Cerebellar cortex (tissue), 1 donor: ENCODE measurements around the gene SOCS4.
A peak's percentile ranks its signal among the peaks of the same experiment; 100 is the strongest.
"Not testable (repeated sequence)": the region's sequence is repeated elsewhere in the genome, so short reads cannot be mapped to it uniquely, and the experiment has no call there.

ENCODE experiments used
- DNase-seq: peaks from one replicate; pipeline ENCODE4 v3.0.0-alpha.2; 2015; ENCODE audit warnings: low spot score

The SOCS4 gene

GRCh38 chr14:55051423-55052268 lies 24.6 kb downstream of the SOCS4 start, which contains the start of gene MAPK1IP1L:
MAPK1IP1L (plus strand) TSS chr14:55051647; CDS start chr14:55061684, 10,037 bp downstream.
- DNase-seq: peak; percentile 84

GRCh38 chr14:55052269-55052930 lies 25.4 kb downstream of the SOCS4 start:
- DNase-seq: peak; percentile 50

- DNase-seq: no peak
These were observed 26.0 kb downstream of the SOCS4 start for GRCh38 chr14:55053018-55053417.

GRCh38 chr14:55053500-55053899 lies 26.5 kb downstream of the SOCS4 start:
- no peak for DNase-seq

- no peak for DNase-seq
These were observed 27.1 kb downstream of the SOCS4 start for GRCh38 chr14:55054098-55054497.

GRCh38 chr14:55057919-55058318 lies 30.9 kb downstream of the SOCS4 start:
- peak; percentile 35 for DNase-seq

GRCh38 chr14:55059333-55059732 lies 32.3 kb downstream of the SOCS4 start:
- no peak for DNase-seq

- peak; percentile 86 for DNase-seq
These were observed 35.7 kb downstream of the SOCS4 start for GRCh38 chr14:55062517-55063351.

- not testable (repeated sequence) for DNase-seq
These were observed 37.9 kb downstream of the SOCS4 start for GRCh38 chr14:55064896-55065295.

GRCh38 chr14:55065411-55065810 lies 38.4 kb downstream of the SOCS4 start:
- DNase-seq: no peak

GRCh38 chr14:55066223-55066622 lies 39.2 kb downstream of the SOCS4 start:
- no peak for DNase-seq

GRCh38 chr14:55070981-55071411 lies 44.0 kb downstream of the SOCS4 start:
- DNase-seq: no peak

- DNase-seq: peak; percentile 79
These were observed 45.0 kb downstream of the SOCS4 start for GRCh38 chr14:55071870-55072640.

- no peak for DNase-seq
These were observed 46.8 kb downstream of the SOCS4 start for GRCh38 chr14:55073856-55074255.

- no peak for DNase-seq
These were observed 47.6 kb downstream of the SOCS4 start for GRCh38 chr14:55074662-55075061.

- DNase-seq: no peak
These were observed 48.7 kb downstream of the SOCS4 start for GRCh38 chr14:55075628-55076175.

GRCh38 chr14:55077170-55078151 lies 50.4 kb downstream of the SOCS4 start:
- no peak for DNase-seq

GRCh38 chr14:55079961-55080360 lies 52.9 kb downstream of the SOCS4 start:
- DNase-seq: not testable (repeated sequence)

GRCh38 chr14:55084401-55085059 lies 57.5 kb downstream of the SOCS4 start:
- no peak for DNase-seq
